WTC11 (cell line): Measurements from ENCODE around the gene ZSWIM6. TPM values are rescaled to one million over a fixed set of nuclear protein-coding genes. Genes with fewer than 3 reads are reported as not detected.

Experiments used
- ATAC-seq: fragments of 200-7000 bp; cut with Tn5 transposase; 2 replicates; pipeline ENCODE4 v1.10.0; 2021; ENCODE audit warnings: mild to moderate bottlenecking, moderate library complexity
- CTCF ChIA-PET: fragments of 300-600 bp; sonication (Branson Sonifier 250); formaldehyde crosslinking; loops from one replicate; lab custom pipeline; 2021; ENCODE audit warnings: antibody characterized with exemption; lab: Charles Lee
- POLR2A ChIA-PET: fragments of 350-600 bp; sonication (Branson Sonifier 250); formaldehyde crosslinking; loops from one replicate; lab custom pipeline; 2021; ENCODE audit warnings: antibody characterized with exemption; lab: Charles Lee
- DNase-seq: peaks from one replicate; pipeline ENCODE4 v3.0.0; 2021; ENCODE audit warnings: low spot score
- H3K27ac Mint-ChIP-seq: 2 replicates; pipeline ENCODE4 v1.8.0; 2021; ENCODE audit warnings: mixed read lengths
- H3K27me3 Mint-ChIP-seq: 2 replicates; pipeline ENCODE4 v1.8.0; 2021; ENCODE audit warnings: low read depth, mild to moderate bottlenecking, moderate library complexity, mixed read lengths
- H3K36me3 Mint-ChIP-seq: 2 replicates; pipeline ENCODE4 v1.8.0; 2021; ENCODE audit warnings: mixed read lengths
- H3K4me1 Mint-ChIP-seq: 2 replicates; pipeline ENCODE4 v1.8.0; 2022; ENCODE audit warnings: mixed read lengths
- H3K4me3 Mint-ChIP-seq: 2 replicates; pipeline ENCODE4 v1.8.0; 2021; ENCODE audit warnings: mild to moderate bottlenecking, moderate library complexity, mixed read lengths
- H3K9me3 Mint-ChIP-seq: 2 replicates; pipeline ENCODE4 v1.8.0; 2021; ENCODE audit warnings: mixed read lengths
- AR ChIP-seq: fragments of 250-450 bp; sonication (Bioruptor Pico); IDR thresholded peaks from 2 replicates; pipeline ENCODE4 v1.9.0; 2021; ENCODE audit warnings: mild to moderate bottlenecking
- E2F1 ChIP-seq: sonication (generic); formaldehyde crosslinking; IDR thresholded peaks from 2 replicates; pipeline ENCODE4 v1.8.0; 2022; ENCODE audit warnings: mild to moderate bottlenecking, missing genetic modification reagents
- EMX1 ChIP-seq: fragments of 250-450 bp; sonication (Bioruptor Pico); IDR thresholded peaks from 2 replicates; pipeline ENCODE4 v1.8.0; 2021; ENCODE audit warnings: mild to moderate bottlenecking
- ESRRA ChIP-seq: sonication (generic); formaldehyde crosslinking; IDR thresholded peaks from 2 replicates; pipeline ENCODE4 v1.8.1; 2022; ENCODE audit warnings: mild to moderate bottlenecking, missing genetic modification reagents, borderline replicate concordance
- HMGA2 ChIP-seq: fragments of 250-450 bp; sonication (Bioruptor Pico); IDR thresholded peaks from 2 replicates; pipeline ENCODE4 v1.4.0; 2021; ENCODE audit warnings: mild to moderate bottlenecking, moderate library complexity
- JUN ChIP-seq: sonication (generic); formaldehyde crosslinking; IDR thresholded peaks from 2 replicates; pipeline ENCODE4 v1.8.0; 2023; ENCODE audit warnings: mild to moderate bottlenecking, missing genetic modification reagents
- KAT7 ChIP-seq: sonication (generic); formaldehyde crosslinking; IDR thresholded peaks from 2 replicates; pipeline ENCODE4 v1.8.1; 2023; ENCODE audit warnings: missing genetic modification reagents, mild to moderate bottlenecking, borderline replicate concordance
- MXD4 ChIP-seq: fragments of 250-450 bp; sonication (Bioruptor Pico); IDR thresholded peaks from 2 replicates; pipeline ENCODE4 v1.8.0; 2021; ENCODE audit warnings: mild to moderate bottlenecking, moderate library complexity, borderline replicate concordance
- NR2C2 ChIP-seq: sonication (generic); formaldehyde crosslinking; IDR thresholded peaks from 2 replicates; pipeline ENCODE4 v1.8.0; 2022; ENCODE audit warnings: mild to moderate bottlenecking, missing genetic modification reagents
- RORB ChIP-seq: fragments of 250-450 bp; sonication (Bioruptor Pico); IDR thresholded peaks from 2 replicates; pipeline ENCODE4 v1.9.0; 2021; ENCODE audit warnings: mild to moderate bottlenecking
- SP1 ChIP-seq: sonication (generic); formaldehyde crosslinking; conservative IDR thresholded peaks from 2 replicates; pipeline ENCODE4 v1.8.1; 2022; ENCODE audit warnings: missing genetic modification reagents
- STAT6 ChIP-seq: sonication (generic); formaldehyde crosslinking; conservative IDR thresholded peaks from 2 replicates; pipeline ENCODE4 v1.8.1; 2023; ENCODE audit warnings: mild to moderate bottlenecking, low read depth, missing genetic modification reagents, moderate library complexity
- TCF7 ChIP-seq: sonication (generic); formaldehyde crosslinking; IDR thresholded peaks from 2 replicates; pipeline ENCODE4 v1.8.0; 2022; ENCODE audit warnings: mild to moderate bottlenecking, low read depth, missing genetic modification reagents, moderate library complexity
- TEAD1 ChIP-seq: sonication (generic); formaldehyde crosslinking; IDR thresholded peaks from 2 replicates; pipeline ENCODE4 v1.8.0; 2022; ENCODE audit warnings: mild to moderate bottlenecking, missing genetic modification reagents
- TEAD4 ChIP-seq: sonication (generic); formaldehyde crosslinking; IDR thresholded peaks from 2 replicates; pipeline ENCODE4 v1.8.0; 2022; ENCODE audit warnings: mild to moderate bottlenecking, missing genetic modification reagents
- TP53 ChIP-seq: sonication (generic); formaldehyde crosslinking; IDR thresholded peaks from 2 replicates; pipeline ENCODE4 v1.8.1; 2023; ENCODE audit warnings: mild to moderate bottlenecking, missing genetic modification reagents
- USF1 ChIP-seq: sonication (generic); formaldehyde crosslinking; IDR thresholded peaks from 2 replicates; pipeline ENCODE4 v1.8.0; 2022; ENCODE audit warnings: mild to moderate bottlenecking, missing genetic modification reagents
- USF2 ChIP-seq: sonication (generic); formaldehyde crosslinking; IDR thresholded peaks from 2 replicates; pipeline ENCODE4 v1.8.1; 2023; ENCODE audit warnings: mild to moderate bottlenecking, missing genetic modification reagents, moderate library complexity
- ZNF121 ChIP-seq: sonication (generic); formaldehyde crosslinking; IDR thresholded peaks from 2 replicates; pipeline ENCODE4 v1.8.0; 2023; ENCODE audit warnings: missing genetic modification reagents
- ZNF317 ChIP-seq: sonication (generic); formaldehyde crosslinking; IDR thresholded peaks from 2 replicates; pipeline ENCODE4 v1.8.1; 2023; ENCODE audit warnings: low read depth, mild to moderate bottlenecking, moderate library complexity, missing genetic modification reagents, borderline replicate concordance
- ZNF396 ChIP-seq: fragments of 250-450 bp; sonication (Bioruptor Pico); IDR thresholded peaks from 2 replicates; pipeline ENCODE4 v1.8.0; 2021; ENCODE audit warnings: mild to moderate bottlenecking, moderate library complexity, borderline replicate concordance
- ZNF671 ChIP-seq: fragments of 250-450 bp; sonication (Bioruptor Pico); IDR thresholded peaks from 2 replicates; pipeline ENCODE4 v1.8.0; 2021; ENCODE audit warnings: mild to moderate bottlenecking
- total RNA-seq: library from RNA; stranded (reverse); gene quantifications from 3 replicates; pipeline ENCODE4 v1.2.3, GENCODE V29; 2021
- TF ChIP-seq, protein P1 (sequence below): sonication (generic); formaldehyde crosslinking; IDR thresholded peaks from 2 replicates; pipeline ENCODE4 v1.8.1; 2022; ENCODE audit warnings: low read depth, mild to moderate bottlenecking, moderate library complexity, missing genetic modification reagents, borderline replicate concordance

The ZSWIM6 gene
- total RNA-seq, 1 experiment from 2014 or later, result 12.5 TPM

DNA sequence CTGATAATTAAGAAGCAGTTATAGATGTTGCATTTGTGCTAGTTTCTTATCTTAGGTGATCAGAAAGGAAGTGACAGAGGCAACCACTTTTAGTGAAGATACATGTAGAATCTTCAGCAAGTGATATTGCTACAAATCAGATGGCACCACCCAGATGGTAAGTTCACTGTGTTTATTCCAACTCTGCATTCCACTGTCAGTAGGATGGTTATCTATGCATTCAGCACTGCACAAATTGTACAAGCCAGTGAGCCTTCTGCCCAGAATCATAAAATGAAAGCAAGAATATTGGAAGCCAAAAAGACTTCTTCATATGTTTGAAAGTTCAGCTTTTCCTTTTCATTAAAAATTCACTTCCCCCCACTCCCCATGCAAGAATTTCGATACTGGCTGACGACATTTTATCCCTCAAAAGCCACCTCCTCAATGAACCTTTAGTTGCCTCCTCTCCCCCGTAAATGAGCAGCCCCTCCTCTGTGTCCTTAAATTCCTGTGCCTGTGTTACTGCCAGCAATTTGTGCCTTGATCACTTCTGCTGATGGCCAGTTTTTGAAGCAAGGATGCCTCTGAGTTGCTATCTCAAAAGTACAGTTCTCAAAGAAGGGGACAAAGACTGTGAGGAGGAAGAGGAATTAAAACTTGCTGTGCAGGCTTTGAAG lies 91.6 kb downstream of the ZSWIM6 start (continued):
- TF ChIP-seq, protein P1, sequence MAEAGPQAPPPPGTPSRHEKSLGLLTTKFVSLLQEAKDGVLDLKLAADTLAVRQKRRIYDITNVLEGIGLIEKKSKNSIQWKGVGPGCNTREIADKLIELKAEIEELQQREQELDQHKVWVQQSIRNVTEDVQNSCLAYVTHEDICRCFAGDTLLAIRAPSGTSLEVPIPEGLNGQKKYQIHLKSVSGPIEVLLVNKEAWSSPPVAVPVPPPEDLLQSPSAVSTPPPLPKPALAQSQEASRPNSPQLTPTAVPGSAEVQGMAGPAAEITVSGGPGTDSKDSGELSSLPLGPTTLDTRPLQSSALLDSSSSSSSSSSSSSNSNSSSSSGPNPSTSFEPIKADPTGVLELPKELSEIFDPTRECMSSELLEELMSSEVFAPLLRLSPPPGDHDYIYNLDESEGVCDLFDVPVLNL (CRISPR knock-in tag), result no peak
- TF ChIP-seq EMX1 (no peak), TEAD1 (CRISPR knock-in tag) (no peak)

- TF ChIP-seq MXD4, result no peak
- no peak for TF ChIP-seq TEAD4 (CRISPR knock-in tag)
- no peak for TF ChIP-seq USF2 (CRISPR knock-in tag)
- no peak for TF ChIP-seq SP1
- TF ChIP-seq STAT6 (CRISPR knock-in tag), result no peak
- ATAC-seq (no peak), DNase-seq (no peak)
- no peak overlapping the region for H3K4me3 Mint-ChIP-seq
- H3K9me3 Mint-ChIP-seq, result peaks cover 7% of the 10 kb centered on the region
- no peak overlapping the region for H3K27ac Mint-ChIP-seq
- peaks cover 34% of the 10 kb centered on the region for H3K4me1 Mint-ChIP-seq
- CTCF ChIA-PET, result no interaction called here
- peaks cover 9% of the 10 kb centered on the region for H3K36me3 Mint-ChIP-seq
- POLR2A ChIA-PET, result no interaction called here
- H3K27me3 Mint-ChIP-seq, result no peaks in the 10 kb centered on the region
Observed at GRCh38 chr5:61425918-61426317, 93.9 kb downstream of the ZSWIM6 start.

GRCh38 chr5:61429906-61430305 lies 97.8 kb downstream of the ZSWIM6 start:
- no peaks in the 10 kb centered on the region for H3K27me3 Mint-ChIP-seq
- H3K27ac Mint-ChIP-seq, result no peak overlapping the region
- no peaks in the 10 kb centered on the region for H3K9me3 Mint-ChIP-seq
- peaks cover 3% of the 10 kb centered on the region; the same call in 1 of the 2 replicates for H3K36me3 Mint-ChIP-seq
- ChIA-PET CTCF (no interaction called here), POLR2A (no interaction called here)
- TF ChIP-seq TP53 (CRISPR knock-in tag) (no peak), AR (CRISPR knock-in tag) (no peak), NR2C2 (CRISPR knock-in tag) (no peak), ZNF396 (CRISPR knock-in tag) (no peak), ZNF671 (CRISPR knock-in tag) (no peak), HMGA2 (CRISPR knock-in tag) (no peak), TCF7 (CRISPR knock-in tag) (no peak), RORB (CRISPR knock-in tag) (no peak), KAT7 (no peak), ZNF317 (no peak), E2F1 (CRISPR knock-in tag) (no peak), ZNF121 (CRISPR knock-in tag) (no peak), JUN (no peak), TEAD4 (CRISPR knock-in tag) (no peak), USF1 (CRISPR knock-in tag) (no peak), ESRRA (CRISPR knock-in tag) (no peak), EMX1 (no peak)
- TF ChIP-seq, protein P1 (CRISPR knock-in tag), result no peak
- H3K4me3 Mint-ChIP-seq, result no peak overlapping the region
- H3K4me1 Mint-ChIP-seq, result peaks cover 31% of the 10 kb centered on the region
- DNase-seq (no peak), ATAC-seq (no peak)
